Esophagus muscularis mucosa (tissue), 3 donors: ENCODE results near the gene DIP2C.

Experiments used
- POLR2AphosphoS5 ChIP-seq, 2 donors: sonication (generic); formaldehyde crosslinking; IDR thresholded peaks; one replicate each; pipeline ENCODE4 v1.6.1; 2017; ENCODE audit warnings: antibody characterized with exemption in 2 of 2
- TF ChIP-seq, protein P1 (sequence below), 3 experiments: fragments of 200-600 bp in 2 of 3; fragments of 450-650 bp in 1 of 3; sonication (generic) in 2 of 3; IDR thresholded peaks; one replicate each; pipeline ENCODE4 v1.5.1; 2017 to 2019; ENCODE audit warnings: antibody characterized with exemption in 3 of 3, mild to moderate bottlenecking in 2 of 3, moderate library complexity in 1 of 3

GRCh38 chr10:279232-279631, 410.2 kb downstream of the DIP2C start:
- TF ChIP-seq, protein P1, sequence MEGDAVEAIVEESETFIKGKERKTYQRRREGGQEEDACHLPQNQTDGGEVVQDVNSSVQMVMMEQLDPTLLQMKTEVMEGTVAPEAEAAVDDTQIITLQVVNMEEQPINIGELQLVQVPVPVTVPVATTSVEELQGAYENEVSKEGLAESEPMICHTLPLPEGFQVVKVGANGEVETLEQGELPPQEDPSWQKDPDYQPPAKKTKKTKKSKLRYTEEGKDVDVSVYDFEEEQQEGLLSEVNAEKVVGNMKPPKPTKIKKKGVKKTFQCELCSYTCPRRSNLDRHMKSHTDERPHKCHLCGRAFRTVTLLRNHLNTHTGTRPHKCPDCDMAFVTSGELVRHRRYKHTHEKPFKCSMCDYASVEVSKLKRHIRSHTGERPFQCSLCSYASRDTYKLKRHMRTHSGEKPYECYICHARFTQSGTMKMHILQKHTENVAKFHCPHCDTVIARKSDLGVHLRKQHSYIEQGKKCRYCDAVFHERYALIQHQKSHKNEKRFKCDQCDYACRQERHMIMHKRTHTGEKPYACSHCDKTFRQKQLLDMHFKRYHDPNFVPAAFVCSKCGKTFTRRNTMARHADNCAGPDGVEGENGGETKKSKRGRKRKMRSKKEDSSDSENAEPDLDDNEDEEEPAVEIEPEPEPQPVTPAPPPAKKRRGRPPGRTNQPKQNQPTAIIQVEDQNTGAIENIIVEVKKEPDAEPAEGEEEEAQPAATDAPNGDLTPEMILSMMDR (IDR thresholded peaks at IDR 0.05): no peak
- no peak for TF ChIP-seq POLR2AphosphoS5 (IDR thresholded peaks at IDR 0.05)
